Stimulated activated naive CD4-positive, alpha-beta T cell (primary cell): ENCODE measurements around the gene VPS37C.
A peak's percentile ranks its signal among the peaks of the same experiment; 100 is the strongest.
"Not testable (repeated sequence)": the region's sequence is repeated elsewhere in the genome, so short reads cannot be mapped to it uniquely, and the experiment has no call there.

Experiments
- DNase-seq, 6 experiments: peaks; one replicate each; lab custom pipeline; 2025; lab: John Stamatoyannopoulos, UW

VPS37C gene

DNA sequence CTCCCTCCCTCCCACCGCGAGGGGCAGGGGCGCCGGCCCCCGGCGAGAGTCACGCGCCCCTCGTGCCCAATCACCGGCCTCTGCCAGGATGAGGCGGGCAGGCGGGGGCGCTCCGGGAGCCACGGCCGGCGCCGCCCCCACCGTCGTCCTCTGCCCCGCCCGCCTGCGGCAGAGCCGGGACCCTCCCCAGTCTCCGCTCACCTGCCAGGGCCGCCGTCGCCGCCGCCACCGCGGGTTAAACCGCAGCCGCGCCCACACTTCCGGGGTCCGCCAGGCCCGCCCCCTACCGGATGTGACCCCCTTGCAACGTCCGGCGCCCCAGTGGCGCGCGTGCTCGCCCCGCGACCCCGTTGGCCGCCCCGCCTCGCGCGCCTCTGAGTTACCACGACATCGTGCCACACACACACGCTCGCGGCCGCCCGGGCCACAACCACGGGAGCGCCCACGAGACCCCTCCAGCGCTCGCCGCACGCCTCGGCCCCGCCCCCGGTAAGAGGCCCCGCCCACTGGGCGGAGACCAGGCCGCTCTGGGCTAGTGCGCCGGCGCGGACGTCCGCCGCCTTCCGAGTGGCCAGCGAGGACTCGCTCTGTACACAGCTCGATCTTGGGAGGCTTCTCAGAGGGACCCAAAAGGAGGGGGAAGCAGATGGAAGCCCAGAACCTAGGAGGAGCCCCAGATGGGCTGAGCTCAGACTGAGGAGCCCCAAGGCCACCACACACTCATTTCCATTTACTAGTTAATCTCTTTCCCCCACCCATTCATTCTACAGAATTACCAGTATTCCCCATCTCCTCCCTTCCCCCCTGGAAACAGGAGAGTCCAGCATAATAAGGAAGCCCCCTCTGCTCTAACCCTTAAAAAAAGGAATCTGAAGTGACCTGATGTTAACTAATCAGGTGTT lies at the start of gene VPS37C:
VPS37C (minus strand) TSS at position 237 of the 902 bp plus-strand sequence. CDS start 22,597 bp downstream, outside the sequence.
- peak; percentile 78 to 91 (median 88) for DNase-seq

GRCh38 chr11:61210629-61211028 lies 49.4 kb upstream of the VPS37C start:
- not testable (repeated sequence) for DNase-seq

GRCh38 chr11:61207636-61208310 lies 46.5 kb upstream of the VPS37C start:
- not testable (repeated sequence) for DNase-seq

GRCh38 chr11:61204502-61205059 lies 43.4 kb upstream of the VPS37C start:
- not testable (repeated sequence) for DNase-seq

DNA sequence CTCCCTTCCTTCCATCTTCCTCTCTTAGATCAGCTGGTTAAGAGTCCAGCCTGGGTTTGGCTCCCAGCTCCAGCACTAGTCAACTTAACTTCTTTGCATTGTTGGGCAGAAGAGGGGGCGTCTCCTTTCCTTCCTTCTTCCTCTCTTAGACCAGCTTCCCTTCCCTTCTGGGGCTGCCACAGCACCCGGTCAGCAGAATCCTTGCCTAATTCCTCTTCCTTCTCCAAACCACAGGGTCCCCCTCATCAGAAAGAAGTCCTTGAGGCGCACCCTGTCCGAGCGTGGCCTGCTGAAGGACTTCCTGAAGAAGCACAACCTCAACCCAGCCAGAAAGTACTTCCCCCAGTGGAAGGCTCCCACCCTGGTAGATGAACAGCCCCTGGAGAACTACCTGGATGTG lies 42.6 kb upstream of the VPS37C start:
- DNase-seq, result not testable (repeated sequence)

GRCh38 chr11:61202950-61203746 lies 41.9 kb upstream of the VPS37C start, which contains the start of gene PGA3:
PGA3 (plus strand) TSS chr11:61203515; CDS start chr11:61203565, 50 bp downstream.
- DNase-seq, result not testable (repeated sequence)

DNA sequence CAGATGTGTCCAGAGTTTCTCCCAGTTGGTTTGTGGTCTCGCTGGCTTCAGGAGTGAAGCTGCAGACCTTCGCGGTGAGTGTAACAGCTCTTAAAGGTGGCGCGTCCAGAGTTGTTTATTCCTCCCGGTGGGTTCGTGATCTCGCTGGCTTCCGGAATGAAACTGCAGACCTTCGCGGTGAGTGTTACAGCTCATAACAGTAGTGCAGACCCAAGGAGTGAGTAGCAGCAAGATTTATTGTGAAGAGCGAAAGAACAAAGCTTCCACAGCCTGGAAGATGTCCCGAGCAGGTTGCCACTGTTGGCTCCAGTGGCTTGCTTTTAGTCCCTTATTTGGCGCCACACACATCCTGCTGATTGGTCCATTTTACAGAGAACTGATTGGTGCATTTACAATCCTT lies 40.2 kb upstream of the VPS37C start:
- no peak for DNase-seq

- no peak for DNase-seq
Observed at GRCh38 chr11:61198948-61199523, 37.8 kb upstream of the VPS37C start.

DNA sequence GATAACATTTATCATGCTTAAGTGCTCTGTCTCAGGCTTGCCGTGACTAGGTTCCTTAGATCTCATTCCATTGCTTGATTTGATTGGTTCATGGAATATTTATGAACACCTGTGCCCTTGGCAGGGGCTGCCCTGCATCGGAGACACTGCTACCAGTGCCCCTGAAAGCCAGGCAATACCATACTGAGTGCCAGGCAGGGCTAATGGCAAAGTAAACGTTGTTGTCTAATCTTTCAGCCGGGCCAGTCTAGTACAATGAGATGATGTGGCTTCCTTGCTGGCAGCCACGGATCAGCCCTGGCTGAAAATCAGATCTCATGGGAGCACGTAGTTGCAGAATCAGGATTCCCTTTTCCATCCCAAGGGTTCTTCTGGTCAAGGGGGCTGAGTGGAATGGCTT lies 37.1 kb upstream of the VPS37C start:
- no peak for DNase-seq

DNA sequence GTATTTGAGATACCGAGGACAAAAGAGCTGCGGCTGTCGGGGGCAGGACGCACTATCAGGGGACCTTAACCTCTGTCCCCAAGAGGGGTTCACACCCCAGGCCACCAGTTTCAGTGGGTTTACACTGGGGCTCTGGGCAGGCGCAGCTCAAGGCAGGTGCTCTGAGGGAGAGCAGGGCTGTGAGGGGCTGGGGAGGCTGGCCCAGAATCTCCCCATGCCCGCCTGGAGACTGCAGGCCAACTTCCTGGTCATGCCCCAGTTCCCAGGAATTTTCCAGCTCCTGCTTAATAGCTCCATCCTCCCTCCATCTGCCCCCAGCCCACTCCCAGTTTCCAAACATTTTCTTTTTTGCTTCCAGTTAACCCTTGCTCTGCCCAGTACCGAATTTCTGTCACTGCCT lies 34.5 kb upstream of the VPS37C start:
- no peak for DNase-seq

DNA sequence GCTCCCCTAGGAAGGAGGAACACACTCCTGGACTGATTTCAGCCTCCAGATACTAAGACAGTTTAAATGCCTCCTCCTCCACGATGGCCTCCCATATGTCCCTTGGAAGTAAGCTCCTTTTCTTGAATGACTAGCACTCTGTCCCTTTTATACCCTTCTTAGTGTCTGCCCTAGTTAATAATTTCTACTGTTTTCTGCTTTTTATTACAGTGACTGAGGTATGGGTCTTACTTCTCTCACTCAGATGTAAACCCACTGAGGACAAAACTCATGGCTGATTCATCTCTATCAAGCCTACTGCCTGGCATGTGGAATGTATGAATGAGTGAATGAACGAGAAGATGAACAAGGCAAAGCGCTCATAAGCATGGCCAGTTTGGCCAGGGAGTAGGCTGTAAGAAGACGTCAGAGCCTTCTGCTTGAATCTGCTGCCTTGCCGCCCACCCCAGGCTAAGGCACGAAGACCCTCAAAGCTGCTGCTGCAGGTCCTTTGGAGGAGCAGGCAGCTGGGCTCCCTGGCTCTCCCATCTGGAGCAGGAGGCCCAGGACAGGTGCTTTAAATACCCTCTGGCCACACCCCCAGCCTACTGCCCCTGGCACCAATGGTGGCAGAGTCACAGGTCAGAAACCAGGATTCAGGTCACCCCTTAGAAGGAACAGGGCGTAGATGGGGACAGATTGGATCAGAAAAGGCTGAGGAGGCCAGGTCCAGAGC lies 33.9 kb upstream of the VPS37C start:
- DNase-seq, result no peak

GRCh38 chr11:61194169-61194671 lies 33.0 kb upstream of the VPS37C start:
- no peak for DNase-seq

DNA sequence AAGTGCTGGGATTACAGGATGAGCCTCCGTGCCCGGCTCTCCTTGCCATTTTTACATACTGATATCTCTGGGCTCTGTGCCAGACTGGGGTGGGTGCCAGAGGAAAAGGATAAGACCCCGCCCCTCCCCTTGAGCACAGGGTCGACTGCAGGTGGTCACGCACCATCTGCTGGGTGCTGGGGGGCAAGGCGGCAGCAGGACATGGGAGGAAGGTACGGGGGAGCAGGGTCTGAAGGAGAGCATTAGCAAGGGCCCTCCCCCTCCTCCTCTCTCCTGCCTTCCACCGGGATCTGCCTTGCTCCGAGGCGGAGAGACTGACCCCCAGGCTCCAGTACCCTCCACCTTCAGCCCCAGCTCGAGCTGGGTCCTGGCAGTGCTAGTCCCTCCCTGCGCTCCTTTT lies 32.4 kb upstream of the VPS37C start:
- DNase-seq, result no peak

DNA sequence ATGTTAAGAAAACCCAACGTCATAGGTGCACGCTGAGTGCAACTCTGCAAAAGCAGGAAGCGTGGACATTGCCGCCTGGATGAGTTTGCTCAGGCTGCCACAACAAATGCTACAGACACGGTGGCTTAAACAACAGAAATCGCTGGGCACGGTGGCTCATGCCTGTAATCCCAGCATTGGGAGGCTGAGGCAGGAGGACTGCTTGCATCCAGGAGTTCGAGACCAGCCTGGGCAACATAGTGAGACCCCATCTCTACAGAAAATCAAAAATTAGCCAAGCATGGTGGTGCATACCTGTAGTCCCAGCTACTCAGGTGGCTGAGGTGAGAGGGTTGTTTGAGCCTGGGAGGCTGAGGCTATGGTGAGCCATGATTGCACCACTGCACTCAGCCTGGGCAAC lies 28.7 kb upstream of the VPS37C start:
- DNase-seq, result no peak

- peak; percentile 52 to 80 (median 70) for DNase-seq
Observed at GRCh38 chr11:61187505-61188130, 26.4 kb upstream of the VPS37C start.

- no peak for DNase-seq
Observed at GRCh38 chr11:61186504-61186903, 25.3 kb upstream of the VPS37C start.

DNA sequence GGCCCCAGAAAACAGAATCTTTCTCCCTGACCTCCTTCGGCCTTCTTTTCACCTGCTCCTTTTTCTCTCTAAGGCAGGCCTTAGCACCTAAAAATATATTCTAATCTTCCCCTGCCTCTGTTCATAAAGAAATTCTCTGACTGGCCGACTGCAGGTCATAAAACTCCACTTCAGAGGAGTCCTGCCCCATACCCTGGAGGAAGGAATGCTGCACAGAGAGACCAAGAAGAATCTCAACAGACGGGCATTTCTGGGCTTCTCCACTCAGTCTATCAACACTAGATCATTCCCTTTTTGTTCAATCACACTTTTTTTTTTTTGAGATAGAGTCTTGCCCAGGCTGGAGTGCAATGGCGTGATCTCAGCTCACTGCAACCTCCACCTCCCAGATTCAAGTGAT lies 22.4 kb upstream of the VPS37C start:
- no peak for DNase-seq

DNA sequence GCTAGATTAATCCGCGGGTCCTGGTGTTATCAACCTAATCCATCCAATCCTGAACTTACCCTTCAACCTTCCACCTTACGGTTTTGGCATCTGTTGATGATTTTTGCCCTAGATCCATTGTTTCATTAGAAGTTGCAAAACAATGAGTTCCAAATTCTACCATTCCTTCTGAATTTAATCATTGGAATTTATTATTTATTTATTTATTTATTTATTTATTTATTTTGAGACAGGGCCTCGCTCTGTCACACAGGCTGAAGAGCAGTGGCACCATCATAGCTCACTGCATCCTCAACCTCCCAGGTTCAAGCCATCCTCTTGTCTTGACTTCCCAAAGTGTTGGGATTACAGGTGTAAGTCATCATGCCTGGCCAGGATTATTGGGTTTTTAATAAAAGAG lies 20.3 kb upstream of the VPS37C start:
- no peak for DNase-seq

DNA sequence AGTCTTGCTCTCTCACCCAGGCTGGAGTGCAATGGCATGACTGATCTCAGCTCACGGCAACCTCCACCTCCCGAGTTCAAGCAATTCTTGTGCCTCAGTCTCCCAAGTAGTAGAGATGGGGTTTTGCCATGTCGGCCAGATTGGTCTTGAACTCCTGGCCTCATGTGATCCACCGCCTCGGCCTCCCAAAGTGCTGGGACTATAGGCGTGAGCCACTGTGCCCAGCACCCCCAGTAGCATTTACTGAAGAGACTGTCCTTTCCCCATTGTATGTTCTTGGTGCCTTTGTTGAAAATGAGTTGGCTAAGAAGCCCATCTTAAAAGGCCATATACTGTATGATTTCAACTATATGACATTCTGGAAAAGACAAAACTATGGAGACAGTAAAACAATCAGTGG lies 19.0 kb upstream of the VPS37C start:
- not testable (repeated sequence) for DNase-seq

GRCh38 chr11:61176446-61176845 lies 15.2 kb upstream of the VPS37C start:
- no peak for DNase-seq
